ENCODE data around the gene RPS15. TPM values are rescaled to one million over a fixed set of nuclear protein-coding genes. Genes with fewer than 3 reads are reported as not detected.

The RPS15 gene
- total and polyA plus RNA-seq, 2 of the 13 experiments (the other 11 are each of a cell fraction or from before 2014, with no cell fraction given), result 695 to 1,411 TPM

DNA sequence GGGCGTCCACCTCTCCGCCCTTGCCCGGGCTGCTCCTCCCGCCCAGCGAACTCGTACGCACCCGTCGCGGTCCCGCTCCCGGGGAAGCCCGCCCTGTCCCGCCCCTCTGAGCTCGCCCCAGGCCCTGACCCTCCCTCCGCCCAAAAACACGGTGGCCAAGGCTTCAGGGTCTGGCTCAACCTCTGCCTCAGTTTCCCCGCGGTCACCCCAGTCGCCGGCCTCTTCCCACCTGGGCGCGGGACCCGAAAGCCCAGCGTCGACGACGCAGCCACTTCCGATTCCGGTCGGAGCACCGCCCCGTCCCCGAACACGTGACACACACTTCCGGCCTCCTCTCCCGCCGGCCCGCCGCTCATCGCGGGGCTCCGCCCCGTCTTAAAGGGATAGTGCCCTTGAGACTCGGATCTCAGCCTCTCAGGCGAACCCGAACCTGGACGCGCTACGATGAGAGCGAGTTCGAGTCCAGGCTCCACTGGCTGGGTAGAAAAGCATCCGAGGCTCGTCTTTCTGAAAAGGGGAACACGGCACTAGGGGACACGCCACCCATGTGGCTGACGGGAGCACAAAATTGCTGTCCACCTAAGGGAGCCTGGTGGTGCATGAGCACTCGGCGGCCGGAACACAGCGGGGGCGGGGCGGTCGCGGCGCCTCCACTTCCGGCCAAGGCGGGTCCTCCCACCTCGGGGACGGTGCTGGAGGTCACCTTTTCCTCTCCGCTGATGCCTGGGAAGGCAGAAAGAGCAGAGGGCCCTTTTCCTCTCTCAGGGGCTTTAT, 40.9 kb downstream of the RPS15 start, which contains the start of gene C19orf25 (continued):
- TF ChIP-seq REPIN1 (CRISPR knock-in tag; IDR thresholded peaks at IDR 0.05; ENCODE audit: borderline replicate concordance, low read depth) (peak; percentile 68; the same call in 1 of the 2 replicates), ZNF292 (CRISPR knock-in tag; IDR thresholded peaks at IDR 0.05; ENCODE audit: borderline replicate concordance, low read depth) (0 out of 2 replicates have a peak, but pooled peaks have one; percentile 39), ATRX (CRISPR knock-in tag; IDR thresholded peaks at IDR 0.05; ENCODE audit: borderline replicate concordance) (no peak), JUND (CRISPR knock-in tag; IDR thresholded peaks at IDR 0.05) (no peak), SKI (IDR thresholded peaks at IDR 0.05; ENCODE audit: partially characterized antibody) (peak; percentile 68), TCF7L2 (IDR thresholded peaks at IDR 0.05; ENCODE audit: low read depth, low read length) (no peak), ZNF788 (CRISPR knock-in tag; IDR thresholded peaks at IDR 0.05; ENCODE audit: borderline replicate concordance) (peak; percentile 62; the same call in 1 of the 2 replicates), KMT2B (CRISPR knock-in tag; IDR thresholded peaks at IDR 0.05) (peak; percentile 74), ZNF235 (CRISPR knock-in tag; IDR thresholded peaks at IDR 0.05; ENCODE audit: borderline replicate concordance) (no peak), SSRP1 (CRISPR knock-in tag; IDR thresholded peaks at IDR 0.05) (peak; percentile 64; the same call in 1 of the 2 replicates), TBX2 (CRISPR knock-in tag; IDR thresholded peaks at IDR 0.05; ENCODE audit: borderline replicate concordance) (peak; percentile 67; the same call in 1 of the 2 replicates), GFI1 (CRISPR knock-in tag; IDR thresholded peaks at IDR 0.05; ENCODE audit: borderline replicate concordance) (peak; percentile 72; the same call in 1 of the 2 replicates), AGO1 (IDR thresholded peaks at IDR 0.05; ENCODE audit: low read depth, low read length, poor library complexity, severe bottlenecking) (peak; percentile 60), TCF7 (IDR thresholded peaks at IDR 0.05; ENCODE audit: low read depth) (no peak), ZNF350 (CRISPR knock-in tag; IDR thresholded peaks at IDR 0.05; ENCODE audit: borderline replicate concordance, low read depth) (peak; percentile 75; the same call in 1 of the 2 replicates), SP140L (CRISPR knock-in tag; IDR thresholded peaks at IDR 0.05; ENCODE audit: borderline replicate concordance) (0 out of 2 replicates have a peak, but pooled peaks have one; percentile 40), ZNF510 (CRISPR knock-in tag; IDR thresholded peaks at IDR 0.05; ENCODE audit: low read depth) (no peak), ZSCAN20 (CRISPR knock-in tag; IDR thresholded peaks at IDR 0.05; ENCODE audit: borderline replicate concordance) (no peak)
- TF ChIP-seq, protein P1, sequence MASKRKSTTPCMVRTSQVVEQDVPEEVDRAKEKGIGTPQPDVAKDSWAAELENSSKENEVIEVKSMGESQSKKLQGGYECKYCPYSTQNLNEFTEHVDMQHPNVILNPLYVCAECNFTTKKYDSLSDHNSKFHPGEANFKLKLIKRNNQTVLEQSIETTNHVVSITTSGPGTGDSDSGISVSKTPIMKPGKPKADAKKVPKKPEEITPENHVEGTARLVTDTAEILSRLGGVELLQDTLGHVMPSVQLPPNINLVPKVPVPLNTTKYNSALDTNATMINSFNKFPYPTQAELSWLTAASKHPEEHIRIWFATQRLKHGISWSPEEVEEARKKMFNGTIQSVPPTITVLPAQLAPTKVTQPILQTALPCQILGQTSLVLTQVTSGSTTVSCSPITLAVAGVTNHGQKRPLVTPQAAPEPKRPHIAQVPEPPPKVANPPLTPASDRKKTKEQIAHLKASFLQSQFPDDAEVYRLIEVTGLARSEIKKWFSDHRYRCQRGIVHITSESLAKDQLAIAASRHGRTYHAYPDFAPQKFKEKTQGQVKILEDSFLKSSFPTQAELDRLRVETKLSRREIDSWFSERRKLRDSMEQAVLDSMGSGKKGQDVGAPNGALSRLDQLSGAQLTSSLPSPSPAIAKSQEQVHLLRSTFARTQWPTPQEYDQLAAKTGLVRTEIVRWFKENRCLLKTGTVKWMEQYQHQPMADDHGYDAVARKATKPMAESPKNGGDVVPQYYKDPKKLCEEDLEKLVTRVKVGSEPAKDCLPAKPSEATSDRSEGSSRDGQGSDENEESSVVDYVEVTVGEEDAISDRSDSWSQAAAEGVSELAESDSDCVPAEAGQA (IDR thresholded peaks at IDR 0.05; ENCODE audit: low read depth), result peak; percentile 55; the same call in 1 of the 2 replicates
- TF ChIP-seq, protein P1 (CRISPR knock-in tag; IDR thresholded peaks at IDR 0.05; ENCODE audit: borderline replicate concordance), result no peak
- TF ChIP-seq, protein P2, sequence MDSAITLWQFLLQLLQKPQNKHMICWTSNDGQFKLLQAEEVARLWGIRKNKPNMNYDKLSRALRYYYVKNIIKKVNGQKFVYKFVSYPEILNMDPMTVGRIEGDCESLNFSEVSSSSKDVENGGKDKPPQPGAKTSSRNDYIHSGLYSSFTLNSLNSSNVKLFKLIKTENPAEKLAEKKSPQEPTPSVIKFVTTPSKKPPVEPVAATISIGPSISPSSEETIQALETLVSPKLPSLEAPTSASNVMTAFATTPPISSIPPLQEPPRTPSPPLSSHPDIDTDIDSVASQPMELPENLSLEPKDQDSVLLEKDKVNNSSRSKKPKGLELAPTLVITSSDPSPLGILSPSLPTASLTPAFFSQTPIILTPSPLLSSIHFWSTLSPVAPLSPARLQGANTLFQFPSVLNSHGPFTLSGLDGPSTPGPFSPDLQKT (CRISPR knock-in tag; IDR thresholded peaks at IDR 0.05; ENCODE audit: borderline replicate concordance), result no peak
- TF ChIP-seq, protein P3, sequence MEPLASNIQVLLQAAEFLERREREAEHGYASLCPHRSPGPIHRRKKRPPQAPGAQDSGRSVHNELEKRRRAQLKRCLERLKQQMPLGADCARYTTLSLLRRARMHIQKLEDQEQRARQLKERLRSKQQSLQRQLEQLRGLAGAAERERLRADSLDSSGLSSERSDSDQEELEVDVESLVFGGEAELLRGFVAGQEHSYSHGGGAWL (CRISPR knock-in tag; IDR thresholded peaks at IDR 0.05), result no peak; the same call in 1 of the 2 replicates
